Measurements from ENCODE around the gene MPV17L2. TPM values are rescaled to one million over a fixed set of nuclear protein-coding genes. Genes with fewer than 3 reads are reported as not detected.

Gene MPV17L2
- total RNA-seq, 1 donor from 2014 or later = 7.2 TPM

- DNase-seq (ENCODE audit: low read depth in 2 of 2) = peak in 1 of 2 donors; percentile 59
Observed at GRCh38 chr19:18233224-18233825, 40.3 kb downstream of the MPV17L2 start.

- no peak for DNase-seq (ENCODE audit: low read depth in 2 of 2)
Observed at GRCh38 chr19:18234194-18234593, 41.2 kb downstream of the MPV17L2 start.

GRCh38 chr19:18239303-18239702 is 46.3 kb downstream of the MPV17L2 start:
- DNase-seq (ENCODE audit: low read depth in 2 of 2) = no peak

- no peak for DNase-seq (ENCODE audit: low read depth in 2 of 2)
Observed at GRCh38 chr19:18245297-18245696, 52.3 kb downstream of the MPV17L2 start.

Other genes with a start within 250 kb of the MPV17L2 start
- under 0.01 and 0.25 TPM in 2 replicates for gene KCNN1, start 226.1 kb upstream of the MPV17L2 start, total RNA-seq
- gene ARRDC2, start 185.0 kb upstream of the MPV17L2 start, total RNA-seq = 41.1 and 108 TPM in 2 replicates
- gene IL12RB1, start 106.3 kb upstream of the MPV17L2 start, total RNA-seq = 0.13 TPM in 2 replicates
- 1.2 and 2.9 TPM in 2 replicates for gene MAST3, start 95.4 kb upstream of the MPV17L2 start, total RNA-seq
- 0.90 and 3.3 TPM in 2 replicates for gene PIK3R2, start 40.1 kb upstream of the MPV17L2 start, total RNA-seq
- 4.5 and 6.1 TPM in 2 replicates for gene IFI30, start 19.4 kb upstream of the MPV17L2 start, total RNA-seq
- 0.39 and 0.76 TPM in 2 replicates for gene RAB3A, start 10.8 kb downstream of the MPV17L2 start, total RNA-seq
- under 0.01 and 0.13 TPM in 2 replicates for gene PDE4C, start 33.2 kb downstream of the MPV17L2 start, total RNA-seq
- 0.13 and 0.25 TPM in 2 replicates for gene IQCN, start 81.2 kb downstream of the MPV17L2 start, total RNA-seq
- gene JUND, start 88.4 kb downstream of the MPV17L2 start, total RNA-seq = 68.3 and 137 TPM in 2 replicates
- gene LSM4, start 129.9 kb downstream of the MPV17L2 start, total RNA-seq = 113 and 130 TPM in 2 replicates
- gene PGPEP1, start 147.4 kb downstream of the MPV17L2 start, total RNA-seq = 19.4 and 20.6 TPM in 2 replicates
- gene GDF15, start 192.9 kb downstream of the MPV17L2 start, total RNA-seq = 74.8 and 238 TPM in 2 replicates
- not detected in 2 replicates for gene LRRC25, start 204.4 kb downstream of the MPV17L2 start, total RNA-seq
- gene SSBP4, start 226.2 kb downstream of the MPV17L2 start, total RNA-seq = 33.9 and 53.5 TPM in 2 replicates
- 38.1 and 57.3 TPM in 2 replicates for gene ISYNA1, start 244.9 kb downstream of the MPV17L2 start, total RNA-seq

Measured in dermis microvascular lymphatic vessel endothelial cell (primary cell).